Stimulated activated naive CD4-positive, alpha-beta T cell (primary cell): Measurements from ENCODE around the gene LHFPL2.

ENCODE experiments used
- DNase-seq, 6 experiments: peaks; one replicate each; lab custom pipeline; 2025; lab: John Stamatoyannopoulos, UW

The LHFPL2 gene

DNA sequence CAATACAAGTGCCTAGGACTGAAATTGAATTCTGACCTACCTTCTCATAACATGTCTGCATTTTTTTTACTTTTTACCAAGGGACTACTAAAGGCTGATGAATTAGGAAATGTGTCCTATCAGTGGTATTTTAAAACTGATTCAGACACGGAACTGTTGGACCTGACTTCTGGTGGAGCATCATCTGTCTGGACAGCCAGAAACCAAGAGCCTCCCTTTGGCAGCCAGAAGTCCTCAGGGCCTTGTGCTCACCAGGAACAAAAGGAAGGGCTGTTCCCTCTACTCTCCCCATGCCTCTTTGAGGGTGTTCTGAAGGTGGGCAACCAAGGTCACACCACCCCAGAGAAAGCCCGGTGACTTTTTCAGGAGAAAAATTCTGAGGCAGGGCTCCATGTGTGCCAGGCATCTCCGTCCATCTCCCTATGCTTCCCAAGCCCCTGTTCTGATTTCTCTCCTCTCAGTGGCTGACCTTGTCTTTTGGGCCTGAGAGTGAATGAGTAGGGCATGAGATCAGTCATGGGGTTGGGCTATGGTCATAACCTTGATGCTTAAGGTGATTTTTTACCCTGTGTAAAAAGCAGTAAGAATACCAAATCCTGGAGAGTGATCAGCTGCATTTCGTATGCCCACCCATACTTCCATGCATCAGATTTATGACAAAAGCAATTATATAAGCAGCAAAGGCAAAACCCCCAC, 144.5 kb downstream of the LHFPL2 start:
- DNase-seq, result no peak

DNA sequence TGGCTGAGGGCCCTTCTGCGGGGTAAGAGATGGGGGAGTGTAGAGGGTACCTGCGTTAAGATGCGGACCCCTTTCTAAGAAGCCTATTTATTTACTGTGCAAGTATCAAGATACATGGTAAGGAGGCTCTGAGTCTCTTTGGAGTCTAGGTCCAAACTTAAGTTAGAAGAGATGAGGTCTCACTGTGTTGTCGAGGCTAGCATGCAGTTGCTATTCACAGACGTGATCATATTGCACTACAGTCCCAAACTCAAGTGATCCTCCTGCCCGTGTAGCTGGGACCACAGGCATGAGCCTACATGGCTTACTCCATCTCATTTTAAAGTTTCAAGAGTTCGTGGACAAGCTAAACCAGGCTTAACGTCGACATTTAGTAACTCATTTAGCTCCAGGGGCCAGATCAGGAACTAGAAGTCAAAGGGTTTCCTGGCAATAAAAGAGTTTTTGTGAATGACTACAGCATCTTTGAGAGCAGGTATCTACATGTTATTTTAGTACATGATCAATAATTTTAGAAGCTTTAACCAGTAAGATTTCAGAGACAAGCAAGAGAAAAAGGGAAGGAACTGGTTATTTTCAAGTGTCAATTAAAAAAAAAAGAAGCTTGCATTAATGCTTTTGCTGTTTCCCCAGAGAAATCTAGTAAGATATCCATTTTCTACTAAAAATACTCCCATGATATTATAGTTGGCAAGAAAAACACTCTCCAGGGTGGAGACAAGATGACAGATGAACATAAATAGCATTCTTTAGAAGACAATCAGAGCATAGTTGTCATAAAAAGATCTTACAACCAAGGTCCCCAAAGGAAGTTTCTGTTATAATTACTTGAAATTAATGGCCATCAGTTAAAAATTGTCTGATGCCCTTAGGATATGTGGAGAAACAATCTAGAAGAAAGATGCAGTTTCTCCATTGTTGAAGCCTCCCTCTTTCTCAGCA, 146.9 kb downstream of the LHFPL2 start:
- DNase-seq, result no peak

DNA sequence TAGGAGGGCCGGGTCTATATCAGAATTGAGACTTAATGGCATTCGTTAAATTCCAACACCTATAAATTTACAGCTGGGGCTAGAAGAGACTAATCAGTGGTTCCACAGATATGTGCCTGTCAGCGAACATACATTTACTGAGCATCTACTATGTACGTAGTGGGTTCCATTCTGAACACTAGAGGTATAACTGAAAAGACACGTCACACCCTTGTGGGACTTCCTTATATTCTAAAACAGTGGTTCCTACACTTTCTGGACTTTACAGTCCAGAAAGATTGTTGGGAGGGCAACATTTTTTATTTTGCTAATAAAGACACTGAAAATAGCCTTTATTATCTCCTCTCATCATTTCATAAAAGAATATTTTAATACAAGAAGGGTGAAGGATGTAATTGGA, 147.7 kb downstream of the LHFPL2 start:
- no peak for DNase-seq

DNA sequence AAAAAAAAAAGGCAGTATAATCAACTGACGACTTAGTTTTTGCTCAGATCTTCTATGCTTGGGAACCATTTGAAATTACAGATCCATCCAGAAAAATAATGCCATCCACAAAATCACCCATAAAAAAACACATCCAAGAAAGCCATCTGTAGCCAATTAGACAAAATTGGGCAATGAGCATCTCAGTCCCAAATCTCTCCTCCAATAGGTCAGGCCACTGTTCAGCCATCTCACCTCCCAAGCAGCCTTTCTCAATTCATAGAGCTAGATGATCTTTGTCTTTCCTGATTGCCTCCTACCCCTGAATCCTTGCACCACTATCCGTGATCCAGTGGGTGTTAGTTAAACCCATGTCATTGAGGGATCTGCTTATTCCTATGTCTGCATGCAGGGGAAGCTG, 148.5 kb downstream of the LHFPL2 start:
- DNase-seq, result no peak

DNA sequence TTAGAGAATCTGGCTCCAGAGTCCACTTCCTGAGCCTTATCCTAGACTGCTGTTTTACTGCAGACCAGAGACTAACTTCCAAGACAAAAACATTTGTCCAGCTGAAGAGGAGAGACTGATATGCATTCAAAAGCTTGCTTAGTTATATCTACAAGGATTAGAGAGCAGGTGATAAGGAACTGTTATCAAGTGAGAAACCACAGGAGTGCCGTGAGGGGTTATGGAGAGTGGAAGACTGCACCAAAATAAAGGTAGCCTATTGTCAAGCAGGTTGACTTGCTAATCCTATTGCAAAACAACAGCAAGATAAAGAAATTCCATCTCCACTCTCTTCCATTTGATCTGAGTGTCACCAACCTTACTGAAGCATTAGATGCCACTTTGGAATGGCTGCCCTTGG, 149.1 kb downstream of the LHFPL2 start:
- no peak for DNase-seq

DNA sequence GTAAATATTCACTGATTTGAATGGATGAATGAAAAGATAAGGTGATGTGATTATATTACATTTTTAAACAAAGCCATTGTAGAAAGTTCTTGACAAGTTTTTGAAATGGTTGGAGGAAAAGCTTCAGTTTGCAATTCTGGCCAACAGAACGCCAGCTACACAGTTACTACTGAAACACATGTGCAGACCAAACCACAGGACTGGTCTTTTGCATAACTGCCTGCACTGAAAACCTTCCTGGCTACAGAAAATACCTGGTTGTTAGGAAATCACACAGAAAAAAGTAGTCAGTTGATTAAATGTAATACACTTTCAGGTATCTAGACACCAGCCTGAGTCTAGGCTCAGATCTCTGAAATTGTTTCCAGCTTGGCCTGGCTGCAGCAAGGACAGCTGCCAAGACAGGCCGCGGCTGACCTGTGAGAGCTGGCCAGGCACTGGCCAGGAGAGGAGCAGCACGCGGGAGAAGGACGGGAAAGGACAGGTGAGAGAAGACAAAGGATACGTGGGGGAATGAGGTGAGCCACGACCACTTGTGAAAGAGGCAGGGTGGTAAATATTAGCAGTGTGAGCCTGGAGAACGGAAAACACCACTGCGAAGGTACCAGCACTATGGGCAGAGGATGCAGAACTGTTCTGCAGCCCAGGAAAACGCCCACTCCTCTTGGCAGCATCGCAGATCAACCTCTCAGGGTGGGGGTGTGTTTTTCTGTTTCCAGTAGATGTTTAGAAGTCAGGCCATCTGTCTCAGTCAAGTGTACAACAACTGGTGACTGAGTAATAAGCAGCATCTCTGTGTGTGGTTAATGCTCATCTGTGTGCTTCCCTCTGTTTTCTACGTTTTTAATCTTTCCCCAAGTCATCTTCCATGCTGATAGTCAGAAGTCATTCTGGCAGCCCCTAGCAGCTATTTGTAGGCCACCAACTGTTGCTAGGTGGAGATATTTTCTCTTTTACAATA, 150.7 kb downstream of the LHFPL2 start:
- no peak for DNase-seq

DNA sequence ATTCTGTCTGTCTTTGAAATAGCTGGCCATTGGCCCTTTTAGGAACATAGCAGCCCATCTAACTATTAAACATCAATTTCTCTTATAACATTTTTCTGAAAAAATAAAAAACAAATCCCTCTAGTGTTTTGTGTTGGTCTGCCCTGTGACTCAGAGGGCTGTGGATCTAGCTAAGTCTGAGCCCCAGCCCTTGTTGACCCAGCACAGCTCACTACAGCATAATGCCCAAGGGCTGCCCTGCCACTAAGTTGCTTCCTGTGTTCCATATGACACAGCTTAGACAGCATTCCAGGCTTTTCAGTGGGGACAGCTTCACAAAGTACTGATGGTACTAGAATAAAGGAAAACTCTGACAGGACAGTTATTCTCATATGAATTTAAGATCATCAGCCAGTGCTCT, 152.2 kb downstream of the LHFPL2 start:
- DNase-seq, result no peak

DNA sequence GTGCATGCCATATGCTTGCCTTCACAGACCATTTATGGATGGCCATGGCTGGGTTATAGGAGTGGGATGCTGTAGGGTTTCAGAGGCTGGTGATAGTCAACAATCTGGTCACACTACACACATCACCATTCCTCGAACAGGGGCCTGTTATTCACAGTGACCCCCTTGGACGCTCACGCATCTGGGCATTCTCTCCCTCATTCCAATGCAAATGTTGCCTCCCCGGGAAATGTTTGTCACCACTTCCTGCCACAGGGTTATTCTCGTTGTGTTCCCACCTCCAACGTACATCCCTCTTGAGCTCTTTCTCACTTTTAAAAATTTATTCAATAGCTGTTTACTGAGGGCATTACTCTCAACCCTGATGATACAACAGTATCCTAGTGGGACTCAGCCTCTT, 152.8 kb downstream of the LHFPL2 start:
- DNase-seq, result no peak

DNA sequence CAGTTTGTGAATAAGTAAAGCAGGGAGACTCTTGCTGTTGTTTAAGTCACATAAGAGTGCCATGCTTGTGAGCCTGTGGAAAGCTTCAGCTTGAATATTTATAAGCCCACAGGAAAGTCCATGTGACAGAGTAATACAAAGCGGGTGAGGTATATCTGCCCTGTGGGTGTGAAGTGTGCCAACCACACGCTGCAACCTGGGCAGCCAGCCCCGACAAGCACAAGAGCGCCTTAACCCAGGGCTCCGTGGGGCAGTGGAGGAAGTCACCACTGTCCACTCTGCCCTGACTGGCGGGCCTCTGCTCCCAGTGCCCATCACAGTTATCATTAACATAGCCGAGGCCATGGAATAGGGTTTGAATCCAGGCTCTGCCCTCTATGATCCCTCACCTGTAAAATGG, 155.9 kb downstream of the LHFPL2 start:
- no peak for DNase-seq

DNA sequence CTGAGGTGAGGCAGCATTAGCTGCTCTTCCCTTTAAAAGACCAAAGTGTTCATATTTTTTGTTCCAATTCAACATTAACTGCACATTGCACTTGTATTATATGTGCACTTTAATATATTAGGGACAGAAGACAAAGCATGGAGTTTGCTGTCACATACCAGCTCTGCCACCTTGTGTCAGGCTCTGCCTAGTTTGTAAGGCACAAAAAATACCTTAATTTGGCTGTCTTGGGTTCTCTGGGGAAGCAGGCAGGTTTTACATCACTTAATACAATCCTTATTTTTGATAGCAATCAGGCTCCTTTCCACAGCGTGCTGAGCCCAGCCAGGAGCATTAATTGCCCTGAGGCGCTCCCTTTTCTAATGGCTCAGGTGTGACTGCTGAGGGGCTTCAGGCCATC, 156.3 kb downstream of the LHFPL2 start:
- no peak for DNase-seq

DNA sequence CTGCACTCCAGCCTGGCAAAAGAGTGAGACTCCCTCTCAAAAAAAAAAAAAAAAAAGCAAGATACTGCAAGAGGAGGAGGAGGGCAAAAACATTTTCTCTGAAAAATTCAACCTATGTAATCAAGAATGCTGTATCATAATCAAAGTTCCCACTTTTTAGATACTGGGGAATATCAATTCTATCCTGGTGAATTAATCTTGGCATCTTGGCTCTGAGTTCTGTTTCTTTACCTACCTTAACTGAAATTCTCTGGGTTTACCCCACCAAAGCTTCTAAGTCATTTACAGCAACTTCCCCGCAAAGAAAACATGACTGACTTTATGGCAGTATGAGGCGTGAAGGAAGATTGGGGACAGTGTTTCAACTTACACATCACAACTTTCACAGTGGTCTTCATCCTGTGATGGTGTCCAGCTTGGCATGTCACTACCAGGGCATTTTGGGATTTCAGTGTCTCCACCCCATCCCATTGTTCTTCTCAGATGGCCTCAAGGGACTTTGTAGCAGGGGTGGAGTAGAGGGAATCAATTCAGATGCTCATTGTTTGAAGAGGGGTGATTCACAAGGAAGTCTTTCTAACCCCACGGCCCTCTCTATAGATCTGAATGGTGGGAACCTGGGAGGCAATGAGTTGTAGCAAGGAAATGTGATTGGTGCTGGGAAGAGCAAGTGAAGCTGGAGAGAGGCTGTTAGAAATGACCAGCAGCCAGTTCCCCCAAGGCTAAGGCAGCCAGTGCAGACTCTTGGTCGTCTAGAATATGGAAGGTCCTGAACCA, 157.7 kb downstream of the LHFPL2 start:
- DNase-seq, result no peak

DNA sequence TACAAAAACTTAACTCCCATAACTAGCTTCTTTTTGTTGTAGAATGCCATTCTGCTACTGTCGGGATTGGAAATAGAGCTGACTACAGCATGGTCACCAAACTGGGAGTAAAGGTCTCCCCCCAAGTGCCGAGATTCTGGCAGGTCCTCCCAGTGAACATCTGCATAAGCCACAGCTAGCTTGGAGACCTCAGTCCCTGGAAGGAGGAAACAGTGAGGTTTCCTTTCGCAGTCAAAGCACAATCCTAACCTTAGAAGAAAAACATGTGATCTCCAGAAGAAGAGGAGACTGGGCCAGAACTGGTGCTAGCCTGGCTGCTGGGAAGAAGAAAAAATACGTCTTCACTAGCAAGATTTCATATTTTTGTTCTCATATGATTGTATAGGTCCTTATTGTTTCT, 160.7 kb downstream of the LHFPL2 start:
- no peak for DNase-seq

DNA sequence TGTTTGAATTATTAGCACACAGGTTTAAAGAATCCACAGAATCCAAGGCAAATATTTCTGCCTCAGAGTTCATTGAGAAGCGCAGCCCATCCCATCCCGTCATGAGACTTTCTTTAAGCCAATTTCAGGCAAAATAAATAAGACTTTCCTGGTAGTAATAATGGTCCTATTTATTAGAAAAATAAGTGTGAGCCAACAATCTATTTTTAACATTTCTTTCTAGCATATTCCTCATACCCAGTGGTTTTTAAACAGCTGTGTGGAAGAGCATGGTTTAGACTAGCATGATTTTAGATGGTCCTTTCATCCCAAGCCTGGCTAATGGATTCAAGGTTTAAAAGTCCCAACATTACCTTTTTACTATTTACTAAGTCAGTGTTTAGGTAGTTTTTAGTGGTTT, 162.4 kb downstream of the LHFPL2 start:
- DNase-seq, result no peak

DNA sequence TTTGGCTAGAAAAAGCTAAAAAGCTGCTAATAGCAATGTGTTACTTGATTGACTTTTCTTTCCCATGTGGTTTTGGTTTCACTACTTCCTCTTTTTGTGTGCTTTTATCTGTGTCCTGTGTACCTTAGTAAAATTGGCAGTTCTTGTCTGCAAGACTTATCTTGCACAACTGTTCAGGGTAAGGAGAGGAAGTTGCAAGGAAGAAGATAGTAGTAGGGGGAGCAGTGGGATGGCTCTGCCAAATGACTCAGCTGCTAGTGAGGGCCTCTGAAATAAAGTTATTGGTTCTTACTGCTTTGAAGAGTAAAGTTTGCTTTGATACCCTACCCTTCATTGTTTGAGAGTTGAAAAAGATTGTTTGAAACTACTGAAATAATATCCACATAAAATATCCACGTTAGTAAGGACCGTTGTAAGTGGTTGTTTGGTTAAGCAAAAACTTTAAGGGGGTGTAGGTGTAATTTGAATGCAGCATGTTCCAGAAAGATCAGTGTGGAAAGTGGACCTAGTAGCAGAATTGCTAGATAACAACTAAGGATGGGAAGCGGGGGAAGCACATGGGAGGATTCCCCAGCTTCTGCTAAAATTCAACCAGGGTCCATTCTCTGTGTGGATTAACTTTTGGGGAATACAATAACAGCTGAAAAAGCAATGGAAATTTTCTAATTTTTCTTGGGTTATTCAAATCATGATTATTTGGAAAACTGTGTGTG, 164.6 kb downstream of the LHFPL2 start:
- DNase-seq, result peak in 1 of 6 experiments; percentile 2

DNA sequence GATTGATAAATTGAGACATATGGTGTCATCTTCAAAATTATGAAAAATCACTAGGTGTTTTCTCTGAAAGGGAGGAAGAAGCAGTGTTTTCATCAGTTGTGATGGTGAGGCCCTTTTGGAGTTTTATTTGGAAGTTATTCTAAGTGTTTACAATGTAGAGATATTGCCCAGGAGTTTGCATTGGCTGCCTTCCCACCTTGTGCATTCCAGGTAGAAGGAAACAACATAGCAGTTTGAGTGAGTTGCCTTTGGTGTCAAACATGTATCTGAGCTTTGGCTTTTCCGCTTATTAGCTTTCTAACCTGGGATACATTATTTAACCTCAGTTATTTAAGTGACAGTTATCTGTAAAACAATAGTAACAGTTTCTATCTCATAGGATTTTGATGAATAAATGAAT, 165.6 kb downstream of the LHFPL2 start:
- DNase-seq, result no peak

DNA sequence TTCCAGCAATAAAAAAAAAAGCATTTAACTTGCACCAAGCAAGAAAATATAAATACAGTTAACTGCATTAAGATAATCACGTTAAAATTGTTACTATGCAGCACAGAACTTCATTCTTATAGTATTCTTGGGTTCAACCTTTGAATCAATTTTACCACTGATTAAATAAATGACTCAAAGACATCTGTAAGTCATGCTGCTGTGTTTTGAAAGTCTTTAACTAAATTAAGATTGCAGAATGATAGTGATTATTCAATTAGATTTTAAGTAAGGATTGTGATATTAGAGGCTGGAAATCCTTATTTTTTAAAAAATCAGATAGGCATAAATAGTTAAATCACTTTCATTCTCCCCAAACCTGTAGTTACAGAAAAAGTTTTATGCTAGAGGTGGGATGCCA, 171.8 kb downstream of the LHFPL2 start:
- DNase-seq, result no peak

DNA sequence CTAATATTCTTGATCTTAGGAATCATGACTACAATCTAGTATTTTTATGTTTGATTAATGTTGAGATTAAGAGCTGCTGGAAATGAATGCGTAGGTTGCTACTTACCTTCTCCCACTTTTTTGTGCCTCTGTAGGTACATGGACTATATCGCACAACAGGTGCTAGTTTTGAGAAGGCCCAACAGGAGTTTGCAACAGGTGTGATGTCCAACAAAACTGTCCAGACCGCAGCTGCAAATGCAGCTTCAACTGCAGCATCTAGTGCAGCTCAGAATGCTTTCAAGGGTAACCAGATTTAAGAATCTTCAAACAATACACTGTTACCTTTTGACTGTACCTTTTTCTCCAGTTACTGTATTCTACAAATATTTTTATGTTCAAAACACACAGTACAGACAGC, 173.2 kb downstream of the LHFPL2 start:
- DNase-seq, result no peak

DNA sequence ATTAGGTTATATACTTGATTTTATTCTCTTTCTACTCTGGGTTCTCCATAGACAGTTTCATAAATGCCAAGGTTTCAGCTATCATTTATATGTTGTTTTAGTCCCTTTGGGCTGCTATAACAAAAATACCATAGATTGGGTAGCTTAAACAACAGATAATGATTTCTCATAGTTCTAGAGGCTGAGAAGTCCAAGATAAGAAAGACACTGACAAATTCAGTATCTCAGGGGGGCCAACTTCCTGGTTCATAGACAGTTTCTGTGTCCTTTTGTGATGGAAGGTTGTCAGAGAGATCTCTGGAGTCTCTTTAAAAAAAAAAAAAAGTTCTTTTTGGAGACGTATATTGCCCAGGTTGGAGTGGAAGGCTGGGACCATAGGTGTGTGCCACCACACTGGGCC, 174.8 kb downstream of the LHFPL2 start:
- no peak for DNase-seq

DNA sequence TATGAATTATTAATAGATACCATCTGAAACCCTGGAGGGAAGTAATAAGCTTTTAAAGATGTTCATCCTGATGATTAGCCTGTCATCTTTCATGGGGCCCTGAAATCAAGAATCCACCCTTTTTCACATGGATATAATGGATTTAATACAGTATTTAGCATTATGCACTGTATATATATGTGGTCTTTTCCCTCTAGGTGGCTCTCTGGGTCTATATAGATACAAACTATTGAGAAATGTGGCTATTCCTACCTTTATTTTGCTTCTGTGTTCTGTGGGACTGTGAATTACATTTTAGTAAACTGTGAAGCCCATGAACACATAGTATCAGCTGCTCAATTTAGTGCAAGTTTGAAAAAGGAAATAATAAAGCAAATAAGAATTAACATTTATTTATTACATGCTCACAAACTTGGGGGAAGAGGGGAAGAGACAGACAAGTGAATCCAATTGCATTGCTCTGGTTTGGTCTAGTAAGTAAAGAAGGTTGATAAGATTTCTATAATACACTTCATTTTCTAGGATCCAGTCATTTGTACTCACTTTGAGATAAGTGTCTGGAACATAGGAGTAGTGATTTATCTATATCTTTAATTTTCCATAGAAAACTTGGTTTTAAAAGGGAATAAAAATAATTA, 176.0 kb downstream of the LHFPL2 start:
- no peak for DNase-seq

DNA sequence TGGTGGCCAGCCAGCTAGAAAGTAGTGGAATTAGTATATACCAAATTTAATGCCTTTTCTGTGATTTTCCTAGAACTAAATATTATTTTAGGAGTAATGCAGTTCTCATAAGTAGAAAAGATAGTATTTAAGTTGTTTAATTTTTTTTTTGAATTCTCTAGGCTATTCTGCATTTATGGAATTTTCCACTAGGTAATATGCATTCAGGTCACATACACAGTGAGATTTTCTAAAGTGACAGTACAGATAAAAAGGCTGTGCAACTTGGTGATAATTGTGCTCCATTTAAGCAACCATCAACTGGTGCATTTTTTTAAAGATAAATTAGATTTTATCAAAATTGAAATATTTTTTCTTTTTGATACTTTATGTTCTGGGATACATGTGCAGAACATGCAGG, 176.7 kb downstream of the LHFPL2 start:
- no peak for DNase-seq
